ENCODE data around the gene PSMC3. TPM values are rescaled to one million over a fixed set of nuclear protein-coding genes. Genes with fewer than 3 reads are reported as not detected.

The PSMC3 gene
- 169 and 319 TPM in 2 replicates for total RNA-seq

GRCh38 chr11:47426062-47426956, at the start of gene PSMC3:
PSMC3 (minus strand) TSS chr11:47426439; CDS start chr11:47426279, 160 bp downstream.
- peak within 1 kb of the TSS; percentile 79 for H3K4me3 ChIP-seq (ENCODE audit: low read depth, low read length)
- DNase-seq (ENCODE audit: low read depth), result peak; percentile 82
- TF ChIP-seq CTCF (conservative IDR thresholded peaks at IDR 0.05; ENCODE audit: low read depth, low read length), result no peak

- no peak for DNase-seq (ENCODE audit: low read depth)
- no peak for TF ChIP-seq CTCF (conservative IDR thresholded peaks at IDR 0.05; ENCODE audit: low read depth, low read length)
Measured at GRCh38 chr11:47470671-47471070, 44.4 kb upstream of the PSMC3 start.

GRCh38 chr11:47469361-47470179, 43.3 kb upstream of the PSMC3 start:
- no peak overlapping the region for H3K4me3 ChIP-seq (ENCODE audit: low read depth, low read length)
- TF ChIP-seq CTCF (conservative IDR thresholded peaks at IDR 0.05; ENCODE audit: low read depth, low read length), result no peak
- DNase-seq (ENCODE audit: low read depth), result no peak

More at GRCh38 chr11:47470671-47471070, 44.4 kb upstream of the PSMC3 start:
- H3K4me3 ChIP-seq (ENCODE audit: low read depth, low read length), result no peak overlapping the region

GRCh38 chr11:47468598-47469214, 42.5 kb upstream of the PSMC3 start:
- no peak overlapping the region for H3K4me3 ChIP-seq (ENCODE audit: low read depth, low read length)
- no peak for DNase-seq (ENCODE audit: low read depth)

GRCh38 chr11:47467357-47467756, 41.1 kb upstream of the PSMC3 start:
- no peak for TF ChIP-seq CTCF (conservative IDR thresholded peaks at IDR 0.05; ENCODE audit: low read depth, low read length)
- no peak for DNase-seq (ENCODE audit: low read depth)
- H3K4me3 ChIP-seq (ENCODE audit: low read depth, low read length), result no peak overlapping the region

More at GRCh38 chr11:47468598-47469214, 42.5 kb upstream of the PSMC3 start:
- TF ChIP-seq CTCF (conservative IDR thresholded peaks at IDR 0.05; ENCODE audit: low read depth, low read length), result no peak

GRCh38 chr11:47466701-47467250, 40.5 kb upstream of the PSMC3 start:
- no peak for TF ChIP-seq CTCF (conservative IDR thresholded peaks at IDR 0.05; ENCODE audit: low read depth, low read length)
- H3K4me3 ChIP-seq (ENCODE audit: low read depth, low read length), result no peak overlapping the region
- no peak for DNase-seq (ENCODE audit: low read depth)
